GM12801 (cell line): ENCODE measurements around the gene CDK17.

Experiments
- TF ChIP-seq, protein P1 (sequence below): IDR thresholded peaks from one replicate; pipeline ENCODE4 v1.5.1; 2011; ENCODE audit warnings: control low read depth; ENCODE audit not compliant: insufficient read length; ENCODE audit errors: extremely low read depth

CDK17 gene

DNA sequence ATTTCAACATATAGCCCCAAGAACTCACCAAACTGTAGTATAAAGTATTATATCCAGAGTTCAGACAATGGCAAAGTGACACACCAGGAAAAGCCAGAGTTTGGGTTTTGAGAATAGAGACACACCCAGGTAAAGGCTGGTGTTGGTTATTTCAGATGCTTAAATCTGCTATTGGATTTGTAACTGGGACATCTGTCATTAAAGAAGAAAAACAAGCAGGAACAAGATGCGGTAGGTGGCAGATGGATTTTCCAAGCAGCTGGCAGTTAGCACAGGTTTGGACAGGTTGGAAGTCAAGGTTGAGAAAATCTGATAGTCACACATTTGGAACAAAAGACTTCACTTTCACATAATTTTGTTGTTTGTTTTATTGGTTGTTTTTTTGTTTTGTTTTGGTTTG, 14.4 kb upstream of the CDK17 start:
- TF ChIP-seq, protein P1, sequence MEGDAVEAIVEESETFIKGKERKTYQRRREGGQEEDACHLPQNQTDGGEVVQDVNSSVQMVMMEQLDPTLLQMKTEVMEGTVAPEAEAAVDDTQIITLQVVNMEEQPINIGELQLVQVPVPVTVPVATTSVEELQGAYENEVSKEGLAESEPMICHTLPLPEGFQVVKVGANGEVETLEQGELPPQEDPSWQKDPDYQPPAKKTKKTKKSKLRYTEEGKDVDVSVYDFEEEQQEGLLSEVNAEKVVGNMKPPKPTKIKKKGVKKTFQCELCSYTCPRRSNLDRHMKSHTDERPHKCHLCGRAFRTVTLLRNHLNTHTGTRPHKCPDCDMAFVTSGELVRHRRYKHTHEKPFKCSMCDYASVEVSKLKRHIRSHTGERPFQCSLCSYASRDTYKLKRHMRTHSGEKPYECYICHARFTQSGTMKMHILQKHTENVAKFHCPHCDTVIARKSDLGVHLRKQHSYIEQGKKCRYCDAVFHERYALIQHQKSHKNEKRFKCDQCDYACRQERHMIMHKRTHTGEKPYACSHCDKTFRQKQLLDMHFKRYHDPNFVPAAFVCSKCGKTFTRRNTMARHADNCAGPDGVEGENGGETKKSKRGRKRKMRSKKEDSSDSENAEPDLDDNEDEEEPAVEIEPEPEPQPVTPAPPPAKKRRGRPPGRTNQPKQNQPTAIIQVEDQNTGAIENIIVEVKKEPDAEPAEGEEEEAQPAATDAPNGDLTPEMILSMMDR = no peak

DNA sequence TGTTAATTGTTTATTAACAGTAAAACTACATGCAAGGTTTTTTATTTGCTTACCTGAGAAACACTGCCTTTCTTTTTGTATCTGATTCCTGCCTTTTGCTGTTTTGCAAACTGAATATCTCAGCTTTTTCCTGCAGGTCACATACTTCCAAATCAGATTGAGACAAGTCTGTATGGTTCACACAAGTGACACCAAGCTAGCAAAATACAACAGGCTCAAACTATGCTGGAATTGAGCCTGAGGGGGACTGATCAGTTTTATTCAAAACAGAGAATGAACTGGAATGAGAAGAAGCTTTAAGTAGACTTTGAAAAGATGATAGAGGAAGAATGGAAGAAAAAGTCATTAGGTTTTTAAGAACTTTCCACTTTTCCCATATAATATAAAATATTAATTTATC, 12.2 kb upstream of the CDK17 start:
- TF ChIP-seq, protein P1 = no peak

DNA sequence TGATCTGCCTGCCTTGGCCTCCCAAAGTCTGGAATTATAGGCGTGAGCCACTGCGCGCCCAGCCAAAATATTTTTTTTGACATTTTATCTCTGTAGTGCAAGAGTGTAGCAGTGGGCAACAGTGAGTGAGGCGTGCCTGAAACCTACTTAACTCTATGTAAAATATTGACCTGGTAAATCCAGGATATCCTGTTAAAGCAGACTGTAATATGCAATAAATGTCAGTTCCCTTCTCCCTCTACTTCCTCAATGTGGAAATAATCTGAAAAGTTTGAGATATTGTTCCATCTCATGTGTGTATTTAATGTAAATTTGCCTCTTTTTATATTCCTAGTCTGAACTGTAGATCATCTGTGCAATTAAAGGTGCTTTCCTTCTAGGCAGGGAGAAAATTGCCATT, 9.5 kb upstream of the CDK17 start:
- TF ChIP-seq, protein P1 = no peak

DNA sequence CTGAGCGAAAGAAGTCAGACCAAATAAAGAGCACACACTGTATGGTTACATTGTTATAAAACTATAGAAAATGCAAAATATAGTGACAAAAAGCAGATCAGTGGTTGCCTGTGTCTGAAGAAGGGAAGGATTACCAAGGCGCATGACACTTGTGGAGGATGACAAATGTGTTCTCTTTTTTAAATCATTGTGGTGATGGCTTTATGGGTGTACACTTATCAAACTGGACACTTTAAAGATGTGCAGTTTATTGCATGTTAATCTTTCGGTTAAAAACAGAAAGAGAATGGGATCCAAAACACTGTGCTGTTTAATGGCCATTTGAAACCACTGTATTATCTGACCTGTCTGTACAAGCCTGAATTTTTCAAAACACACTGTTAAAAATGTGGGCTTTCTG, 8.8 kb upstream of the CDK17 start:
- TF ChIP-seq, protein P1 = no peak

DNA sequence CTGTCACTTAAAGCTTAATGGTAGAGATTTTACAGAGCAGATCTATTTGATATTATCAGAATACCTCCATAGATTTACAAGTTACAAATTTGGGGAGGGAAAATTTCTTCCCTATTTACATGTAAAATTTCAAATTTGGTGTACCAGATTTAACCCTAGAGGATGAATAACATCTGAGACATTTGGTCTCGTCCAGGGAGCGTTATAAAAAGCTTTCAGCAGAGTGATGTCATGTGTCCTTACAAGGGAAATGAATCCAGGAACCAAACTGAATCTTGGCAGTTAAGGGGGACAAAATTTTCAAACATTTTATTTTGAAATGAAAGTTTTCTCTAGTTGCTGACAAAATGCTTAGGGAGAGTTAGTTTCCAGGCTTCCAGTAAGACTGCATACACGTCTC, 4.5 kb upstream of the CDK17 start:
- TF ChIP-seq, protein P1 = no peak

DNA sequence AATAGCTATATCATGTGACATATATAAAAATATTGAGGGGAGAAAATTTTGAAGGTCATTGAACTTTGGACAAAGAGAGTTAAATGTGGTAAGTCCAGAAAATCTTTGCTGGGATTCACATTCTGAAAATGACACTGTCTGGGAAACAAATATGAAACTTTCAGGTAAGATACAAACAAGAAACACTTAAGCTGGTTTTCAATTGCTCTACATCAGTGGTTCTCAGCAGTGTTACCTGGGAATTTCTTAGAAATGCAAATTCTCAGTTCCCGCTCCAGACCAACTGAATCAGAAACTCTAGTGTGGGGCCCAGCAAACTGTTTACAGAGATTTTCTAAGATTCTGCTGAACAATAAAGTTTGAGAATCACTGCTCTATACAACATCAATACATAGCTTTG, 3.6 kb upstream of the CDK17 start:
- TF ChIP-seq, protein P1 = no peak

DNA sequence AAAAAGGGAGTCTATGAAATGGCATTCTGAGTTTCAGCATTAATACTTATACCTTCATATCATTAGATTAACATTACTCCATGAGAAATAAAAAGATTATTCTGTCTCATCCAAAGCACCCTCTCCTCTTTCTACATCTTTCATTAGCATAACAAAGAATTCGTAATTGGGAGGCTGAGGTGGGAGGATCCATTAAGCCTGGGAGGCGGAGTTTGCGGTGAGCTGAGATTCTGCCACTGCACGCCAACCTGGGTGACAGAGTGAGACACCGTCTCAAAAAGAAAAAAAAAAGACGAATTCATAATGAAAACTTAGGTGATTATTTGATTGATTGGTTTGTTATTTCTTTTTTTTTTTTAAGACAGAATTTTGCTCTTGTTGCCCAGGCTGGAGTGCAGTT, 1.8 kb upstream of the CDK17 start:
- TF ChIP-seq, protein P1 = no peak

DNA sequence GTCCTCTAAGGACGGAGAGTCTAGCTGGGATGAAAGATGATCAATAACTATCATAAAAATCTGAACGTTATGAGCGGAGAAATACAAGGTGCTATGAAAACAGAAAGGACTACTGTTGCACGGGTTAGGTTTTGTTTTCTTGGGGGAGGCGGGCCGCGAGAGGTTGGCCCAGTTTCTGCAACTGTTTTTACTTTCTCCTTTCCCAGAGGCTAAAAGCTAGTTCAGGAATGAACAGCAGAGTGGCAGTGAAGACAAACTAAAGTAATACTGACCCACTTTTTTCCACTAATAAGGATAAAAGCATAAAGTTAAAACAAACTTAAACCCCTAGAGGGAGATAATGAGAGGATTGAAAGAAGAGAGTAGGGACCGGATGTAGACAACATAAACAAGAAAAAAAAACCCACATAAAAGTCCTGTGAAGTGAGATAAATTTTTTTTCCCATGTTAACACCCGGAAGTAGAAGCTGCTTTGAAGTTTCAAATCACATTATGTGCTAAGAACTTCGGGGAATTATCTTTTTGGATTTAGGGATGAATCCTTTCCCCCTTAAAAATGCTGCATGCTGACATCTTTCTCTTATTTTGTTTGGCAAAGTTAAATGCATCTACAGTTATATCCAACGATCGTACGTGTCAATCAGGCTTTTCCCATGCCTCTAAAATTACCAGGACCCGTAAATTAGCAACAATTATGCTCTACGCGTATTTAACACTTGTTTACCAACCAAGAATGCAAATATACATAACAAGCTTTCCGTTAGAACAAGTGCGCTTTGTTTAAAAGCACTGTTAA, 1.0 kb upstream of the CDK17 start:
- TF ChIP-seq, protein P1 = no peak
